ENCODE data around the gene CD109.

- no peak for TF ChIP-seq CTCF (IDR thresholded peaks at IDR 0.05; ENCODE audit: poor library complexity, severe bottlenecking)
- TF ChIP-seq MXI1 (conservative IDR thresholded peaks at IDR 0.05; ENCODE audit: poor library complexity, severe bottlenecking): no peak
- TF ChIP-seq REST (IDR thresholded peaks at IDR 0.05; ENCODE audit: borderline replicate concordance): no peak
- TF ChIP-seq EZH2 (IDR thresholded peaks at IDR 0.05; ENCODE audit: borderline replicate concordance, insufficient read depth, low read length, poor library complexity, severe bottlenecking): no peak
- TF ChIP-seq POLR2AphosphoS5 (IDR thresholded peaks at IDR 0.05): no peak
- TF ChIP-seq TAF1 (IDR thresholded peaks at IDR 0.05; ENCODE audit: low read depth): no peak
Measured at GRCh38 chr6:73798592-73798991, 102.6 kb downstream of the CD109 start.
